OCI-LY7 (cell line): ENCODE measurements around the gene VWF.

Experiments used
- CTCF ChIP-seq: fragments of 200-600 bp; sonication (generic); conservative IDR thresholded peaks from 2 replicates; pipeline ENCODE4 v1.5.1; 2014; ENCODE audit warnings: mild to moderate bottlenecking, antibody characterized with exemption, low read length, moderate library complexity, mixed read lengths
- EZH2phosphoT487 ChIP-seq: fragments of 200-600 bp; sonication (generic); IDR thresholded peaks from 2 replicates; pipeline ENCODE4 v1.6.1; 2018; ENCODE audit warnings: low read depth, borderline replicate concordance, mild to moderate bottlenecking, mixed run types, antibody characterized with exemption, low read length, moderate library complexity, mixed read lengths

- TF ChIP-seq CTCF: no peak
- TF ChIP-seq EZH2phosphoT487: no peak
Observed at GRCh38 chr12:6032726-6033125, 91.7 kb downstream of the VWF start.
